Activated gamma-delta T cell treated with Interleukin-2 at 50 U/mL for 16 hours (primary cell): ENCODE data around the gene ADCY9.
"Not testable (repeated sequence)": the region's sequence is repeated elsewhere in the genome, so short reads cannot be mapped to it uniquely, and the experiment has no call there.

ENCODE experiments used
- DNase-seq: peaks from one replicate; pipeline ENCODE4 v3.0.0-alpha.2; 2020

The ADCY9 gene

DNA sequence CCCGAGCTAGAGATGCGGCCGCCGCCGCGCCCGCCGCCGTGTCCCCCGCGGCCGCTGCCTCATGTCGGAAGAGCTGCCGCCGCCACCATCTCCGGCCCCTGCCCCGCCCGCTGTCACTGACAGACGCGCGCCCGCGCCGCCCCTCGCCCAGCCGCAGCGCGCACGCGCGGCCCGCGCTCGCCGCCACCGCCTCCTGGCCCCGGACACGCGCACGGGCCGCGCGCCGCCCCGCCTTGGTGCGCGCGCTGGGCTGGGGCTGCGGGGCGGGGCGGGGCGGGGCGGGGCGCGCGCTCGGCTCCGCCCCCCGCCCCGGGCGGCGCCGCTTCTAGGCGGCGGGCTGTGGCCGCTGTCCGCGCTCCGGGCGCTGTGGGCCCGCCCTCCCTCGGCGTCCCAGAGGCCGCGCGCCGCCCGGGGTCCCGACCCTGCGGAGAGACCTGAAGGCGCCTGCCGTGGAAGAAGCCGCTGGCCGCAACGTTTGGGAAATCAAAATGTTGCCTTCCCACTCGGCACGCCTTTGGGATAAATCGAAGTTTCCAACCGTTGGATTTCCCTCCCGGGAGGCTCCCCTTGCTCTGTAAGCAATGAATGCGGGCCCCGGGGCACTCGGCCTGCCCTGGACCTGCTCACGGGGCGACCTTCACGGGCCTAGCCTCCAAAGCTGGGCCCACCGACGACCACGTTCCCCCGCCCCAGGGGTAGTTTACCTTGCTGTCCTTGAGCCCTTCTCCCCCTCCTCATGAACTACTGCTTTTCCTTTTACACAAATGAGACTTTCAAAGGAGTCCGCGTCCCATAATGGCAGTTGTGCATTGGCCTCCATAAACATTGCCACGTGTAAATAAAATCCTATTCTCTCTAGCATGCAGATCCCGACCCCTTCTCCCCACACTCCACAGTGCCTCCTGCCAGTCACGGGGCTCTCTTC is at the start of gene ADCY9:
Gene ADCY9 (minus strand): TSS at position 118 of the 925 bp plus-strand sequence. CDS start 1,000 bp downstream, outside the sequence.
- DNase-seq: peak; percentile 61

DNA sequence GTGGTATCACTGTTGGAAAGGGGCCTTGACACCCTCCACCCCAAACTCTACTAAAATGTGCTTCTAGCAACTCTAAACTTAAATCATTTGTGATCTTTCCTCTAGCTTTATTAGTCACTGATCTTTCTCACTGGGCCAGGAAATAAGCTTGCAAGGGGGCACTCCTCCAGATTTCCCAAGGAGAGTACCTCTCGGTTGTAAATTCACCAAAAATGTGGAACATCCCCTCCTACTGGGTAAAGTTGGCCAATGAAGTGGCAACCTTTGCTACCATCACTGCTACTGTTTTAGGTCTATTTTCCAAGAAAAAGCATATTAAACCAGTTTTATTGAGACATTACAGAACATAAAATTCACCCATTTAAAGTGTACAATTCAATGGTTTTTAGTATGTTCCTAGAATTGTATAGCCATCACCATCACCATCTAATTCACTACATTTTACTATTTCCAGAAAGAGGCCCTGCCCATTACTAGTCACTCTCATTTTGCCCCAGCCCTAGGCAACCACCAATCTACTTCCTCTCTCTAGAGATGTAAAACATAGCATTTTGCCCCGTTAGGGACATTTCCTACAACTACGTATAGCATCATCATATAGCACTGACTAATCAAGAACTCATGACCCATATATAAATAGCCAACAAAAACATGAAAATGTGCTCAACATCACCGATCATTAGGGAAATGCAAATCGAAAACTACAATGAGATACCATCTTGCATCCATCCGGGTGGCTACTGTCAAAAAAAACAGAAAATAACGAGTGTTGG is 44.6 kb upstream of the ADCY9 start:
- DNase-seq: no peak

DNA sequence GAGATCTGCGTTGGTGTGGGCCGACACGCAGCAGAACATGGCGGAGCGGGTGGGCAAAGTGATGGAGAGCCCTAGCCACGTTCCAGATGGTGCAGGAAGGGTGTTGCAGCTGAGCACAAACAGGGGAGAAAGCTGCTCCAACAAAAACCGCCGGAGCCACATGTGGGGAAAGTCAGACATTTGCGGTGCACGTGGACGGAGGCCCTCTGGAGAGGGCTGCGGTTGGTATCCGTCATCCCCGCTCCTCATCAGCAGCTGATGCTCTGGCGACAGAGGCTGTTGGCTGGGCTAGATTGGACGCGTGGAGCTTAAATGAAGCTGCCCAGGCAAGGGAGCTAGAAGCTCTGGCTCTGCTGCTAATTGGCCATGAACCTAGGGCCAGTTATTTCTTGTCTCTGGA is 43.5 kb upstream of the ADCY9 start:
- DNase-seq: no peak

DNA sequence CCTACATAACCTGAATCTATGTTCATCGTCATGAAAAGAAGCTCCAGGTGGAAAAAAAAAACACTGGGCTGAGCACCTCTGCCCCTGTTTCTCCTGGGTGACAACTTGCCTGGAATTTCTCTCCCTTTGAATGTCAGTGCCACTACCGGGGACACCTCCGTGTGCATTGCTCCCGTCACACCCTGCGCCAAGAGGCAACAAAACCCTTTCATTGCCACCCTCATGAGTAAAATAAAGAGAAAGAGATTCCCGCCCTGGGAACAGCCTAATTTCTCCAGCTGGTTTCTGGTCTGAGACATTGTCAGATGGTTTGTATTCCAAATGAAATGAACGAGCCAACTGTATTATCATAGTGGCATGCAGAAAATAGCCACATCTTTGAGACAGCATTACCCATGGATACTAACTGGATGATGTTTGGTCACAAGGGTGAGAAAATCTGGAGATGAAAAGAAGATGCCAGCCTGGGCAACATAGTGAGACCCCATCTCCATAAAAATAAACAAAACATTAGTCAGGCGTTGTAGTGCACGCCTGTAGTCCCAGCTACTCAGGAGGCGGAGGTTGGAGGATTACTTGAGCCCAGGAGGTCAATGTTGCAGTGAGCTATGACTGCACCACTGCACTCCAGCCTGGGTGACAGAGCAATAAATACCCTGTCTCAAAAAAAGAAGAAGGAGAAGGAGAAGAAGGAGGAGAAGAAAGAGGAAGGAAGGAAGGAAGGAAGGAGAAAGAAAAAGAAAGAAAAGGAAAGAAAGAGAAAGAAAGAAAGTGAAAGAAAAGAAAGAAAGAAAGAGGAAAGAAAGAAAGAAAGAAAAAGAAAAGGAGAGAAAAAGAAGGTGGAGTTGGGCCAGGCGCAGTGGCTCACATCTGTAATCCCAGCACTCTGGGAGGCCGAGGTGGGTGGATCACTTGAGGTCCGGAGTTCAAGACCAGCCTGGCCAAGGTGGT is 42.2 kb upstream of the ADCY9 start:
- DNase-seq: no peak

DNA sequence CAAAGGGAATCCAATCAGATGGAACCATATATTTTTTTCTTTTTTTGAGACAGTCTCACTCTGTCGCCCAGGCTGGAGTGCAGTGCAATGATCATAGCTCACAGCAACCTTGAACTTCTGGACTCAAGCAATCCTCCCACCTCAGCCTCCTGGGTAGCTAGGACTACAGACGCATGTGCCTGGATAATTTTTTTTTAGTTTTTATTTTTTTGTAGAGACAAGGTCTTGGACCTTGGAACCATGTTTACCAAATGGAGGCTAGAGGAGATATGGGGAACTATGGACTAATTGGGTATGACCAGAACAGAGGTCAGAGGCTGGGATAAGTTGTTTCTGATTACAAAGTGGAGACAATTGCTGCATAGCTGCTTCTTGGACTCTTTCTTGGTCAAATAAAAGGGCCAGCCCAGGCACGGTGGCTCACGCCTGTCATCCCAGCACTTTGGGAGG is 41.2 kb upstream of the ADCY9 start:
- DNase-seq: no peak

DNA sequence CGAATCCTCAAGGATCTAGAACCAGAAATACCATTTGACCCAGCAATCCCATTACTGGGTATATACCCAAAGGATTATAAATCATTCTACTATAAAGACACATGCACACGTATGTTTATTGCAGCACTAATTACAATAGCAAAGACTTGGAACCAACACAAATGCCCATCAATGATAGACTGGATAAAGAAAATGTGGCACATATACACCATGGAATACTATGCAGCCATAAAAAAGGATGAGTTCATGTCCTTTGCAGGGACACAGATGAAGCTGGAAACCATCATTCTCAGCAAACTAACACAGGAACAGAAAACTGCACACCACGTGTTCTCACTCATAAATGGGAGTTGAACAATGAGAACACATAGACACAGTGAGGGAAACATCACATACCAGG is 40.3 kb upstream of the ADCY9 start:
- DNase-seq: not testable (repeated sequence)

DNA sequence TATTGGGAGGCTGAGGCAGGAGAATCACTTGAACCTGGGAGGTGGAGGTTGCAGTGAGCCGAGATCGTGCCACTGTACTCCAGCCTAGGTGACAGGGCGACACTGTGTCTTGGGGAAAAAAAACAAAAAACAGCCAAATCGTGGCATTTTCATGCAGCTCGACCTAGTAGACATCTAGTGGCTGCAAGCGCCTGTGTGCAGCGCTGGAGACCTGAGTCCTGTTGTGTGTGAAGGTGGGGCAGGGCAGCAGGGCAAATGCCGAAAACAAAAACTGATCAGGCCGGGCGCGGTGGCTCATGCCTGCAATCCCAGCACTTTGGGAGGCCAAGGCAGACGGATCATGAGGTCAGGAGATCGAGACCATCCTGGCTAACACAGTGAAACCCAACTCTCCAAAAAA is 37.1 kb upstream of the ADCY9 start:
- DNase-seq: not testable (repeated sequence)

DNA sequence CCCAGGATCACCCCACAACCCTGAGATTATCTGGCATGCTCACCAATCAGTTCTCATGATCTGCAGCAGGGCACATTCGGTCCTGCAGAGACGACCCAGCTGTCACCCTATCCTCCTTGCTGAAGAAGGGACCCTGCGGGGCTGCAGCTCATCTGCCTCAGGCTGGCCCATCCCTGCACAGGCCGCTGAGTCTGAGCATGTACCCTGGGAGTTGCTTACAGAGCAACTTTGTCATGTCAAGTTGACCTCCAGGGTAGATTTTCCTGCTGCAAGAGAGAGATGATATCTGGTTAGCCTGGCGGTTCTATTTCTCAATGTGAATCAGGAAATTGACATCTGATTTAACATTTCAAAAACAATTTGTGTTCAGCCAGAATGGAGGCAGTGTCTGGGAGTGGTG is 36.0 kb upstream of the ADCY9 start:
- no peak for DNase-seq

DNA sequence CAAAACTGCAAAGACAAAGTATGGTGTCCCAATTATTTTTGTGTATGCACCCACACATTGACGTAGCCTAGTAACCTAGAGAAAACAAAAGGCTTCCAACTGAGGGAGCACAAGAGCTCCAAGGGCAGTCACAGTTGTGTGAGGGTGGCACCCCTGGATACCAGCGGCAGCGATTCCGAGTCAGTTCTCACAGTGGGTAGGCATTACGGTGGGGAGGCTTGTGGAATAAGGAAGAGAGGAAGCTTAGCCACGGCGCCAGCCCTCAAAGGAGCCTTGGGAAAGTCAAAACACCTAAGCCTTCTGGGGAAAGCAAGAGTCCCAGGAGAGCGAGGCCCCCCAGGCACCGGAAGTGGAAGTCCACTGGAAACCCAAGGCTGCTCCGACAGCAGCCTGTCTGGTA is 31.0 kb upstream of the ADCY9 start:
- DNase-seq: no peak

DNA sequence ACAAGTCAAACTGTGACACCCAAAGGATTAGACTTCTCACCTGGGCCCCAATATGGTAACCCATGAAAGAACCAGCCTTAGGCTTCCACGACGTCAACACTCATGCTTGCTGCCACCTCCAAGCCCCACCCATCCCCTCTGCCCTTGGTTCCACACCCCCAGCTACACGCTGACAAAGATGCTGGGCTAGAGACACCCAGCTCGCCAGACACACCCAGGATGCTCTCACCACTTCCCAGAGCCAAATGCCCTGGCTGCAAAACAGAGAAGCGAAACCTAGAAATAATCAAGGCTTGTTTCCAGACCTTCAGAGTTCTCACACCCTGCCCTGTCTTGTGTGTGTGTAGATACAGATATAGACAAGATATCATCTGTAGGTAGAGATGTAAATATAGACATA is 26.0 kb upstream of the ADCY9 start:
- DNase-seq: no peak

DNA sequence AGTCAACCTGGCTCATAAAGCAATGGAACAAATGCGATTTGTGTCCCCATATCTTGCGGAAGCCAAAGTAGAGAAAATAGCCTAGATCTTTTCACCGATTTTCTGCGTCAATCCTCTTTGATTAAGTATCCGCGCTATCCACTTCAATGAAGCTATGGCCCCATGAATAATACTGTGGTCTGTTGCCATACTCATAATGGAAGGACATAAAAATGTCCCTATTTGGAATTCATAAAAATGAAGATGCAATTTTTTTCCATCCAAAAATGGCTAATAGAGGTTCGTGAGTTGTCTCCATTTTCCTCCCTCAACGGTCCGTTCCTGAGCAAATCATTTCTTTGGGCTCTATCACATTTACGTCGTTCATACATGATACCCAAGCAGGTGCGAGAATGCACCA is 25.4 kb upstream of the ADCY9 start:
- no peak for DNase-seq

DNA sequence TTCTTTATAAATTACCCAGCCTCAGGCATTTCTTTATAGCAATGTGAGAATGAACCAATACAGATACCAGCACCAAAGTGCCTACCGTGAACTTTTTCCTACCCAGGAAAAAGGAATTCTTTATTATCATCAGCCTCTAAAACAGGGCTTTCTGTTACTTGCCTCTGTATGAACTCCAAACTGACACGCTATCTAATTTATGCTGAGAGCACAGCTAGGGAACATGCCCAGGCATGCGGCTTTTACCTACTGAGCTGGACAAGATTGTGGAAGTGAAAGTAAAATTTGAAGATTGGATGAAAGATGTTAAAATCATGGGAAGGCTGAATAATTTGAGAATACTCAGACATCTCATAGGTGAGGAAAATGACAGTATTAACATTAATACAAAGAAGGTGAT is 24.4 kb upstream of the ADCY9 start:
- DNase-seq: no peak

DNA sequence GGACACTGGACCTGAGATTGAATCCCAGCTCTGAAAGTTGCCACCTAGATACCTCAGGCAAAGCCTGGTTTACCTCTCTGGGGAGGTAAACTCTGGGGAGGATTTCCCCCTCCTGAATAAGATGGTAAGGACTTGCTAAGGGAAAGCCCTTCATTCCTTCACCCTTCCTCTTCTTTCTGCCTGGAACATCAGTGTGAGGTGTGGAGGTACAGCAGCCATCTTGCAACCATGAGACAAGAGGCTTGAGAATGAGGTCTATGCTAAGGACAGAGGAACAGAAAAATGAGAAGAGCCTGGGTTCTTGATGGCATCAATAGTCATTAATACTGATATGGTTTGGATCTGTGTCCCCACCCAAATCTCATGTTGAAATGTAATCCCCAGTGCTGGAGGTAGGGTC is 23.7 kb upstream of the ADCY9 start:
- no peak for DNase-seq

DNA sequence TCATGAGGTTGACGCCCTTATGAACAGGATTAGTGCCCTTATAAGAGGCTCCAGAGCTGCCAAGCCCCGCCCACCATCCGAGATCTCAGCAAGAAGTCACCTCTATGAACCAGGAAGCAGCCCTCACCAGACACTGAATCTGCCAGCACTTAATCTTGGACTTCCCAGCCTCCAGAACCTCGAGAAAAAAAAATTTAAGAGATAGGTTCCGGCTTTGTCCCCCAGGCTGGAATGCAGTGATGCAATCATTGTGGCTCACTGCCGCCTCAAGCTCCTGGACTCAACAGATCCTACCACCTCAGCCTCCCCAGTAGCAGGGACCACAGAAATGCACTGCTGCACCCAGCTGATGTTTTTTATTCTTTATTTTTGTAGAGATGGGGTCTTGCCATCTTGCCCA is 22.5 kb upstream of the ADCY9 start:
- DNase-seq: no peak

DNA sequence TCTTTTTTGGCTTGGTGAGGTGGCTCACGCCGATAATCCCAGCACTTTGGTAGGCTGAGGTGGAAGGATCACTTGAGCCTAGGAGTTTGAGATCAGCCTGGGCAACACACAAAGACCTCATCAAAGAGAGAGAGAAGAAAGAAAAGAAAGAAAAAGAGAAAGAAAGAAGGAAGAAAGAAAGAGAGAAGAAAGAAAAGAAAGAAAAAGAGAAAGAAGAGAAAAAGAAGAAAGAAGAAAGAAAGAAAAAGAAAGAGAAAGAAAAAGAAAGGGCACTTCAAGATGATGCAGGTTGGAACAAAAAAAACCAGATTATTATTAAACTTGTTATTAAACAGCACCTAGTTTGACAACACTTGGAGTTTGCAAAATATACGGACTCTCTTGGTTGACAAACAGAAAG is 21.2 kb upstream of the ADCY9 start:
- DNase-seq: no peak

DNA sequence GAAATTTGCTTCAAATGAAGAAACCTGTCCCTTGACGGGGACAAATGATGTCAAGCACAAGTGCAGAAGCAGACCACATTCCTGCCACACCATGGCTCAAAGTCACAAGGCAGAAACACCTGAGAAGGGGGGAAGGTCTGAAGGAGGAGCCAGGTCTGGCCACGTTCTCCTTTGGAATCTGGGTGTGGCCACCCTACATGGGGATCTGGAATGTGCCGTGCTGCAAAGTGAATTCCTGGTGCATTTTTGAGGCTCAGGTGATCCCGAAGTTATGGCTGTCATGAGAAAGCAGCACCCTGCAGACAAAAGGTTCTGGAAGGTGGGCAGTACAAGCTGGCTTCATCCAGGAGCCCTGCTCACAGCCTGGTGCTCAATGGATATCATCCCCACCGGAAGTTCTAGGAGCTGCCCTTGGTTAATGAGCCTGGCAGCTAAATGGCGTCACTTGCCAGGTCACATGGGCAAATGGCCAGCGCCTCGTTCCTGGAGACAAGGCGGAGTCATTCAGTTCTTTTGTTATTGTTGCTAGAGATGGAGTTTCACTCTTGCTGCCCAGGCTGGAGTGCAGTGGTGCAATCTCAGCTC is 20.1 kb upstream of the ADCY9 start:
- no peak for DNase-seq

DNA sequence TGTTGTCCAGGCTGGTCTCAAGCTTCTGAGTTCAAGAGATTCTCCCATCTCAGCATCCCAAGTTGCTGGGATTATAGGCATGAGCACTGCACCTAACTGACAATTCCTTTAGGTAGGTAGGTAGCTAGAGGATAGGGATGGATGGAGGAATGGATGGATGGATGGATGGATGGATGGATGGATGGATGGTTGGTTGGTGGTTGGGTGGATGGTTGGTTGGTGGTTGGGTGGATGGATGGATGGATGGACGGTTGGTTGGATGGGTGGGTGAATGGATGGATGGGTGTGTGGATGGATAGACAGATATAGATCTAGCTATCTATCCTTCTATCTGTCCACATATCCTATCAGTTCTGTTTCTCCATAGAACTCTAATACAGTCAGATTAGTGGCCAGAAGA is 19.3 kb upstream of the ADCY9 start:
- DNase-seq: no peak

DNA sequence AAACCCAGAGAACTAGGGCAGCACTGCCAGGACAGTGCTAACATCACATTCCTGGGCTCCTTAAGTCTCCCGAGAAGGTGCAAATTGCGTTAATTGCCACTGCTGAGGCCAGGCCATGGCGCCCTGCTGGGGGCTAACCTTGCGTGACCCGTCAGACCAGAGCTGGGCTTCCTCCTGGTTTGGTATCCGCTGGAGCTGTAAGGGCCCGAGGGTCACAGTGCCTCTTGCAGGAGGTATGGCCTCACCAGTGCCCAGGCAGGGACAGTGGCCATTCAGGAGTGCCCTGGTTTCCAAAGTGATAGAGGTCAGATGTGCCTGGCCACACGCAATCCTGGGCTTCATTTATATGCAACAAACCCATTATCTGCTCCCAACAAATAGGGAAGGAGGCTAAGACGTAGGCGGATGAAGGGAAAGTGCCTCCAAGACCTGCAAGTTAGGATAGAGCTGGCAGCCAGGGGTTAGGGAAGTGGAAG is 17.7 kb upstream of the ADCY9 start:
- DNase-seq: no peak

DNA sequence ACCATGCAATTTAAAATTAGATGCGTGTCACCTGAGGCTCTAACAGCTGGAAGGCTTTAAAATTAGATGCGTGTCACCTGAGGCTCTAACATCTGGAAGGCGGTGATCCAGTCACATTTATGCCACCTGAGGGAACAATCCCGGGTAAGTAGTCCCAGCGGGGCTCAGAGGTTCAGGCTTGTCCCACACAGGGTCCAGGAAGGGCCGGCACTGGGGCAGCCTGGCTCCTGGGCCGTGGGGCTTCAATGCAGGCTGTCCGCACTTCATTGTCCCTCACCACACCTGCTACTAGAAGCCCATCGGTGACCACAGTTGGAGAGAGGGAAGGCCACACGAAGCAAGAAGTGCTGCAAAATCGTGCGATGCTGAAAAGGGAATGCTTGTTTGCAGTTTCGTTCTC is 15.4 kb upstream of the ADCY9 start:
- DNase-seq: no peak

DNA sequence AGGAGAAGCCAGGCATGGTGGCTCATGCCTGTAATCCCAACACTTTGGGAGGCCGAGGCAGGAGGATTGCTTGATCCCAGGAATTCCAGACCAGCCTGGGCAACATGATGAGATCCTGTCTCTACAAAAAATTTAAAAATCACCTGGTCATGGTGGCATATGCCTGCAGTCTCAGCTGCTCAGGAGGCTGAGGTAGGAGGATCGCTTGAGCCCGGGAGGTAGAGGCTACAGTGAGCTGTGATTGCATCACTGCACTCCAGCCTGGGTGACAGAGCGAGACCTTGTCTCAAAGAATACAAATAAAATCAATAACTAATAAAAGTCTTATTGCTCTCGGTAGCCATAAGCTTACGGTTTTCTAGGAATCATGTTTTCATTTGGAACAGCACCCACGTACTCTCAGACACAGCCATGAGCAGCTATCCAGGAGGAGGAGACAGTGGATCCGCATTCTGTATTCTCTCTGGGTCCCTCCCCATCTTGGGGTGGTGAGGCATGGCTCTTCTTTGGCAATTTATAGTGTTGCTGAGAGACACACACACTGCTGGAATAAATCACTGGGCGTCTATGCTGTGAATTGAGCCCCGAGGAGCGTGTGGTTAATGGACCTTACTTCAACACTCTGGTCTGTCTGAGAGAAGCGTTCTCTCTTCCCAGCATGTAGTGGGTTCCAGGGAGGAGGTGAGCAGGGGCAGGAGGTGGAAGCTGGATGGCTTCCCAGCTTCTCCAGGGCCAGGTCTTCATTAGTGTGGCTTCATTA is 8.5 kb upstream of the ADCY9 start:
- DNase-seq: no peak

DNA sequence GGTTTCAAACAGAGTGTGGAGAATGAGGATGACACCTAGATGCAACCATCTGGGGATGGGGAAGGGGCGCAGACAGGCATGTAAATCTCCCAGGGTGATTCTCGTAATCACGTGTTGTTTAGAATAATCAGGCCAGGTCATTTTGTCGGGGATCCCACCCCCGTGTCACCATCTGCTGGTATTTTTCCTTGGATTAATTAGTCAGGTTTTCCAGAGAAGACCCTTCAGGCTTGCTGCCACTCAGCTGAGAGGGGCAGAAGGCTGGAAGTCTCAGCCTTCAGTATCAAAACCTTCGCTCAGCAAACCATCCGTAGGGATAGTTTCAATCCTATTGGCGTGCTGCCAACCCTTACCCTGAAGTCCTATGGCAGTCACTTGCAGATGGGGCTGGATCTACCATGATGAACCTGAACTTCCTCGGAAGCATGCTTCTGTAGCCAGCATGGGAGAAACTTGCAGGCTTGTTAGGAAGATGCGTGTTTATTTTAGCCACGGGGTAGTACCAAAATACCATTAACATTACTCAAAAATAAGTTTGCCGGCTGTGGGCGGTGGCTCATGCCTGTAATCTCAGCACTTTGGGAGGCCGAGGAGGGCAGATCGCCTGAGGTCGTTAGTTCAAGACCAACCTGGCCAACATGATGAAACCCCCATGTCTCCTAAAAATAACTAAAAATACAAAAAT is 7.5 kb upstream of the ADCY9 start:
- no peak for DNase-seq
